ENCODE data around the gene PIK3C3. TPM values are rescaled to one million over a fixed set of nuclear protein-coding genes. Genes with fewer than 3 reads are reported as not detected.

Gene PIK3C3
- total RNA-seq, 2 donors from 2014 or later: 51.2 to 72.1 TPM

GRCh38 chr18:42028247-42028832 is 73.3 kb downstream of the PIK3C3 start:
- DNase-seq (ENCODE audit: low spot score) (no peak), ATAC-seq (ENCODE audit: insufficient number of reproducible peaks, low FRiP score, low read depth) (no peak)
- TF ChIP-seq, protein P1, sequence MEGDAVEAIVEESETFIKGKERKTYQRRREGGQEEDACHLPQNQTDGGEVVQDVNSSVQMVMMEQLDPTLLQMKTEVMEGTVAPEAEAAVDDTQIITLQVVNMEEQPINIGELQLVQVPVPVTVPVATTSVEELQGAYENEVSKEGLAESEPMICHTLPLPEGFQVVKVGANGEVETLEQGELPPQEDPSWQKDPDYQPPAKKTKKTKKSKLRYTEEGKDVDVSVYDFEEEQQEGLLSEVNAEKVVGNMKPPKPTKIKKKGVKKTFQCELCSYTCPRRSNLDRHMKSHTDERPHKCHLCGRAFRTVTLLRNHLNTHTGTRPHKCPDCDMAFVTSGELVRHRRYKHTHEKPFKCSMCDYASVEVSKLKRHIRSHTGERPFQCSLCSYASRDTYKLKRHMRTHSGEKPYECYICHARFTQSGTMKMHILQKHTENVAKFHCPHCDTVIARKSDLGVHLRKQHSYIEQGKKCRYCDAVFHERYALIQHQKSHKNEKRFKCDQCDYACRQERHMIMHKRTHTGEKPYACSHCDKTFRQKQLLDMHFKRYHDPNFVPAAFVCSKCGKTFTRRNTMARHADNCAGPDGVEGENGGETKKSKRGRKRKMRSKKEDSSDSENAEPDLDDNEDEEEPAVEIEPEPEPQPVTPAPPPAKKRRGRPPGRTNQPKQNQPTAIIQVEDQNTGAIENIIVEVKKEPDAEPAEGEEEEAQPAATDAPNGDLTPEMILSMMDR (IDR thresholded peaks at IDR 0.05): peak; percentile 63
- no peaks in the 10 kb centered on the region for H3K27me3 ChIP-seq (replicated peaks; ENCODE audit: insufficient read depth)
- peaks cover 0 to 3% of the 10 kb centered on the region in 2 donors for H3K4me1 ChIP-seq (ENCODE audit: control insufficient read depth in 1 of 2, low read depth in 2 of 2)
- peaks cover 6% of the 10 kb centered on the region for H3K36me3 ChIP-seq
- no peak overlapping the region for H3K4me3 ChIP-seq
- no peaks in the 10 kb centered on the region for H3K9me3 ChIP-seq
- no peak overlapping the region for H3K27ac ChIP-seq

DNA sequence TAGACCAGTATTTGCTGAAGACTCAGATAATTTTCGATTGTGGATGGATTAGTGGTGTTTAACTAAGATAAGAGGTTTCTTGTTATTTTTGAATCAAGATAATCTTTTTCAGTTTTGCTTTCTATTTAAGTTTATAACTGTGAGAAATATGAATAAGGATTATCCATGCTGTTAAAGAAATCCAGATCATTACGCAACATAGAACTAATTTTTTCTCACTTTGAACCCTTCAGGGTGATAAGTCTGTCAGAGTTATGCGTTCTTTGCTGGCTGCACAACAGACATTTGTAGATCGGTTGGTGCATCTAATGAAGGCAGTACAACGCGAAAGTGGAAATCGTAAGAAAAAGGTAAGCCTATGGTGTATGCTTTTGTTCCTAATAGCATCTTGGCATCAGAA is 74.1 kb downstream of the PIK3C3 start:
- Histone ChIP-seq H3K4me1 (ENCODE audit: control insufficient read depth in 1 of 2, low read depth in 2 of 2) (peaks cover 0 to 3% of the 10 kb centered on the region in 2 donors), H3K27me3 (replicated peaks; ENCODE audit: insufficient read depth) (no peaks in the 10 kb centered on the region), H3K27ac (no peak overlapping the region), H3K9me3 (no peaks in the 10 kb centered on the region), H3K36me3 (peaks cover 6% of the 10 kb centered on the region), H3K4me3 (no peak overlapping the region)
- DNase-seq (ENCODE audit: low spot score) (no peak), ATAC-seq (ENCODE audit: insufficient number of reproducible peaks, low FRiP score, low read depth) (no peak)
- TF ChIP-seq, protein P1 (IDR thresholded peaks at IDR 0.05): no peak

DNA sequence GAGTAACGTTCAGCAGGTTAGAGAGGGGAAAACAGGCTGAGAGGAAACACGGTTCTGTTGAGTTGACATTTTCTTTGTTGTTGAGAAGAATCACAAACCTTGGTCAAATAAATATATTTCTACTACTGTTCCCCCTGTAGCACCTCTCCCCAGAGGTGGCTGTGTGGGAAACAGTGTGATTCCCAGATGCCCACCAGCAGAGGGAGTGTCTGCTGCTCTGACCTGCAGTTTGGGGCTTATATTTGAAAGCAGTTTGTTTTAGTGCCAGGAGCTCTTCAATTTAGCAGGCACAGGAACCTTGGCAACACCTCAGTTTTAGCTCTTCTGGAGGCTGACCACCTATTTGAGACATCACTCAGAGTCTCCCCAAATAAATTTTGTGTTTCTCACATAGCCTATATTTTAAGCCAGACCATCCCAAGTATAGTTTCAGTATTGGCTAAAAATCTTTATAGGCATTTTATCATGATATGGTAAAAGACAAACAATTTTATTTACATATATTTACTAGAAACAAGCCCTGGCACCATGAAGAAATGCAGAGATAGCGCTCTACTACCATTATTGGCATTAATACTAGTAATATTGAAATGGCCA is 75.7 kb downstream of the PIK3C3 start:
- DNase-seq (ENCODE audit: low spot score) (no peak), ATAC-seq (ENCODE audit: insufficient number of reproducible peaks, low FRiP score, low read depth) (no peak)
- TF ChIP-seq, protein P1 (IDR thresholded peaks at IDR 0.05): no peak
- H3K27ac ChIP-seq: no peak overlapping the region
- H3K4me3 ChIP-seq: no peak overlapping the region
- peaks cover 11% of the 10 kb centered on the region for H3K36me3 ChIP-seq
- peaks cover 0 to 3% of the 10 kb centered on the region in 2 donors for H3K4me1 ChIP-seq (ENCODE audit: control insufficient read depth in 1 of 2, low read depth in 2 of 2)
- no peaks in the 10 kb centered on the region for H3K9me3 ChIP-seq
- H3K27me3 ChIP-seq (replicated peaks; ENCODE audit: insufficient read depth): no peaks in the 10 kb centered on the region

GRCh38 chr18:42032447-42032846 is 77.4 kb downstream of the PIK3C3 start:
- Histone ChIP-seq H3K4me3 (no peak overlapping the region), H3K27ac (no peak overlapping the region), H3K9me3 (no peaks in the 10 kb centered on the region), H3K27me3 (replicated peaks; ENCODE audit: insufficient read depth) (no peaks in the 10 kb centered on the region), H3K36me3 (peaks cover 17% of the 10 kb centered on the region), H3K4me1 (ENCODE audit: control insufficient read depth in 1 of 2, low read depth in 2 of 2) (peaks cover 0 to 3% of the 10 kb centered on the region in 2 donors)
- TF ChIP-seq, protein P1 (IDR thresholded peaks at IDR 0.05): no peak
- no peak for DNase-seq (ENCODE audit: low spot score)
- ATAC-seq (ENCODE audit: insufficient number of reproducible peaks, low FRiP score, low read depth): no peak

GRCh38 chr18:42033137-42033810 is 78.2 kb downstream of the PIK3C3 start:
- DNase-seq (ENCODE audit: low spot score) (no peak), ATAC-seq (ENCODE audit: insufficient number of reproducible peaks, low FRiP score, low read depth) (no peak)
- no peaks in the 10 kb centered on the region for H3K9me3 ChIP-seq
- TF ChIP-seq, protein P1 (IDR thresholded peaks at IDR 0.05): no peak
- H3K4me3 ChIP-seq: no peak overlapping the region
- peaks cover 20% of the 10 kb centered on the region for H3K36me3 ChIP-seq
- no peak overlapping the region for H3K27ac ChIP-seq
- H3K27me3 ChIP-seq (replicated peaks; ENCODE audit: insufficient read depth): no peaks in the 10 kb centered on the region
- peaks cover 0 to 3% of the 10 kb centered on the region in 2 donors for H3K4me1 ChIP-seq (ENCODE audit: control insufficient read depth in 1 of 2, low read depth in 2 of 2)
